ENCODE measurements around the gene KLHL30.

KLHL30 gene

GRCh38 chr2:238097988-238098871 lies 40.2 kb upstream of the KLHL30 start:
- H3K4me1 Mint-ChIP-seq = peaks cover 43% of the 10 kb centered on the region
- H3K27ac Mint-ChIP-seq = no peak overlapping the region
- no peak for TF ChIP-seq CTCF (IDR thresholded peaks at IDR 0.05)
- H3K36me3 Mint-ChIP-seq (ENCODE audit: low read depth) = no peaks in the 10 kb centered on the region
- peak; percentile 55 for DNase-seq
- H3K4me3 Mint-ChIP-seq = no peak overlapping the region
- H3K9me3 Mint-ChIP-seq = no peaks in the 10 kb centered on the region
- H3K27me3 Mint-ChIP-seq (ENCODE audit: low read depth, poor library complexity) = peaks cover 7% of the 10 kb centered on the region

GRCh38 chr2:238098901-238099713 lies 39.4 kb upstream of the KLHL30 start:
- Mint-ChIP-seq H3K9me3 (no peaks in the 10 kb centered on the region), H3K36me3 (ENCODE audit: low read depth) (no peaks in the 10 kb centered on the region), H3K4me3 (no peak overlapping the region), H3K27ac (no peak overlapping the region), H3K4me1 (peaks cover 34% of the 10 kb centered on the region), H3K27me3 (ENCODE audit: low read depth, poor library complexity) (peaks cover 7% of the 10 kb centered on the region)
- TF ChIP-seq CTCF (IDR thresholded peaks at IDR 0.05) = no peak
- DNase-seq = no peak

GRCh38 chr2:238099714-238100048 lies 38.8 kb upstream of the KLHL30 start:
- Mint-ChIP-seq H3K4me3 (no peak overlapping the region), H3K36me3 (ENCODE audit: low read depth) (no peaks in the 10 kb centered on the region), H3K27me3 (ENCODE audit: low read depth, poor library complexity) (peaks cover 7% of the 10 kb centered on the region), H3K27ac (no peak overlapping the region), H3K4me1 (peaks cover 29% of the 10 kb centered on the region), H3K9me3 (no peaks in the 10 kb centered on the region)
- DNase-seq = no peak
- TF ChIP-seq CTCF (IDR thresholded peaks at IDR 0.05) = no peak

GRCh38 chr2:238100049-238100820 lies 38.2 kb upstream of the KLHL30 start, which contains the start of gene ESPNL:
Gene ESPNL, plus strand, starts transcription at chr2:238100340. Its CDS starts 80 bp downstream, at chr2:238100420.
- no peak for DNase-seq

More at GRCh38 chr2:238100049-238100820, 38.2 kb upstream of the KLHL30 start, which contains the start of gene ESPNL:
- Mint-ChIP-seq H3K4me1 (peaks cover 27% of the 10 kb centered on the region), H3K9me3 (no peaks in the 10 kb centered on the region), H3K27ac (no peak within 1 kb of the TSS), H3K27me3 (ENCODE audit: low read depth, poor library complexity) (peaks cover 4% of the 10 kb centered on the region), H3K36me3 (ENCODE audit: low read depth) (no peaks in the 10 kb centered on the region), H3K4me3 (no peak within 1 kb of the TSS)
- TF ChIP-seq CTCF (IDR thresholded peaks at IDR 0.05) = no peak
